Astrocyte (in vitro differentiated cells and primary cell): Measurements from ENCODE around the gene LPIN3. TPM values are rescaled to one million over a fixed set of nuclear protein-coding genes. Genes with fewer than 3 reads are reported as not detected.
A peak's percentile ranks its signal among the peaks of the same experiment; 100 is the strongest.

Experiments used
- DNase-seq: peaks from one replicate; pipeline ENCODE4 v3.0.0-alpha.2; 2010; ENCODE audit warnings: low read depth
- FAIRE-seq: peaks from 2 replicates; lab custom pipeline; 2011; peaks lifted over from hg19 to GRCh38; lab: Jason Lieb, UNC
- H2AFZ ChIP-seq: 2 replicates; pipeline ENCODE4 v1.6.0; 2012; ENCODE audit warnings: low read depth, low read length, inconsistent platforms
- H3K27ac ChIP-seq: 2 replicates; pipeline ENCODE4 v1.5.1; 2011; ENCODE audit warnings: low read depth, low read length, inconsistent platforms
- H3K27me3 ChIP-seq: 2 replicates; pipeline ENCODE4 v1.6.0; 2011; ENCODE audit warnings: low read length, inconsistent platforms; ENCODE audit not compliant: insufficient read depth
- H3K36me3 ChIP-seq: 2 replicates; pipeline ENCODE4 v1.5.1; 2011; ENCODE audit warnings: low read length, inconsistent platforms; ENCODE audit not compliant: insufficient read depth
- H3K4me1 ChIP-seq: 2 replicates; pipeline ENCODE4 v1.5.1; 2011; ENCODE audit warnings: low read length, inconsistent platforms; ENCODE audit not compliant: insufficient read depth
- H3K4me2 ChIP-seq: 2 replicates; pipeline ENCODE4 v1.6.0; 2012; ENCODE audit warnings: low read length, inconsistent platforms
- H3K4me3 ChIP-seq: 2 replicates; pipeline ENCODE4 v1.5.1; 2011; ENCODE audit warnings: low read depth, mild to moderate bottlenecking, low read length, inconsistent platforms; ENCODE audit not compliant: insufficient read depth
- H3K79me2 ChIP-seq: 2 replicates; pipeline ENCODE4 v1.6.0; 2012; ENCODE audit warnings: mild to moderate bottlenecking, low read length, inconsistent platforms; ENCODE audit not compliant: insufficient read depth
- H3K9ac ChIP-seq: 2 replicates; pipeline ENCODE4 v1.6.0; 2012; ENCODE audit warnings: mild to moderate bottlenecking, low read length, inconsistent platforms
- H3K9me3 ChIP-seq: 2 replicates; pipeline ENCODE4 v1.5.1; 2012; ENCODE audit warnings: low read depth, mild to moderate bottlenecking, low read length, inconsistent platforms; ENCODE audit not compliant: insufficient read depth
- H4K20me1 ChIP-seq: 2 replicates; pipeline ENCODE4 v1.6.0; 2012; ENCODE audit warnings: low read length, inconsistent platforms; ENCODE audit not compliant: insufficient read depth
- H3K27ac Mint-ChIP-seq: one replicate; pipeline ENCODE4 v1.8.0; 2021; ENCODE audit warnings: mild to moderate bottlenecking, mixed read lengths; ENCODE audit not compliant: unreplicated experiment
- H3K27me3 Mint-ChIP-seq: one replicate; pipeline ENCODE4 v1.8.0; 2021; ENCODE audit warnings: low read depth, mixed read lengths; ENCODE audit not compliant: unreplicated experiment
- H3K36me3 Mint-ChIP-seq: one replicate; pipeline ENCODE4 v1.8.0; 2021; ENCODE audit warnings: low read depth, mixed read lengths; ENCODE audit not compliant: unreplicated experiment
- H3K4me1 Mint-ChIP-seq: one replicate; pipeline ENCODE4 v1.8.0; 2021; ENCODE audit warnings: low read depth, mixed read lengths; ENCODE audit not compliant: unreplicated experiment
- H3K4me3 Mint-ChIP-seq: one replicate; pipeline ENCODE4 v1.8.0; 2021; ENCODE audit warnings: mild to moderate bottlenecking, moderate library complexity, mixed read lengths; ENCODE audit not compliant: unreplicated experiment
- H3K9me3 Mint-ChIP-seq: one replicate; pipeline ENCODE4 v1.8.0; 2021; ENCODE audit warnings: mild to moderate bottlenecking, mixed read lengths; ENCODE audit not compliant: unreplicated experiment
- CTCF ChIP-seq: IDR thresholded peaks from 2 replicates; pipeline ENCODE4 v1.5.1; 2011; ENCODE audit warnings: low read depth, mild to moderate bottlenecking, inconsistent platforms, low read length, moderate library complexity; ENCODE audit not compliant: insufficient read depth
- EZH2 ChIP-seq: IDR thresholded peaks from 2 replicates; pipeline ENCODE4 v1.6.1; 2012; ENCODE audit warnings: mild to moderate bottlenecking, low read length, inconsistent platforms; ENCODE audit not compliant: insufficient read depth
- total RNA-seq: library from RNA; stranded (reverse); gene quantifications from 2 replicates; pipeline ENCODE4 v1.2.1, GENCODE V29; 2021

LPIN3 gene
- total RNA-seq, 1 donor from 2014 or later: 18.0 TPM

GRCh38 chr20:41307021-41307420 lies 33.6 kb upstream of the LPIN3 start:
- no peaks in the 10 kb centered on the region for H3K27me3 Mint-ChIP-seq
- H4K20me1 ChIP-seq: peaks cover 46% of the 10 kb centered on the region
- no peak overlapping the region for H3K9ac ChIP-seq
- H3K27ac Mint-ChIP-seq: peak overlapping the region; percentile 53
- FAIRE-seq (no peak), DNase-seq (no peak)
- peaks cover 28% of the 10 kb centered on the region for H3K4me1 ChIP-seq
- H3K27me3 ChIP-seq: no peaks in the 10 kb centered on the region
- H3K27ac ChIP-seq: no peak overlapping the region
- no peak overlapping the region for H3K4me2 ChIP-seq
- no peaks in the 10 kb centered on the region for H3K9me3 ChIP-seq
- TF ChIP-seq EZH2 (no peak), CTCF (no peak)
- H3K4me3 Mint-ChIP-seq: no peak overlapping the region
- H2AFZ ChIP-seq: no peak overlapping the region
- H3K36me3 Mint-ChIP-seq: no peaks in the 10 kb centered on the region
- peaks cover under 1% of the 10 kb centered on the region for H3K36me3 ChIP-seq
- H3K9me3 Mint-ChIP-seq: no peaks in the 10 kb centered on the region
- H3K4me3 ChIP-seq: no peak overlapping the region
- peaks cover 31% of the 10 kb centered on the region for H3K4me1 Mint-ChIP-seq
- H3K79me2 ChIP-seq: peaks cover 85% of the 10 kb centered on the region

GRCh38 chr20:41308290-41308711 lies 32.3 kb upstream of the LPIN3 start:
- peaks cover 7% of the 10 kb centered on the region for H3K36me3 ChIP-seq
- Mint-ChIP-seq H3K4me1 (peaks cover 31% of the 10 kb centered on the region), H3K27me3 (no peaks in the 10 kb centered on the region), H3K27ac (no peak overlapping the region), H3K4me3 (no peak overlapping the region), H3K9me3 (no peaks in the 10 kb centered on the region), H3K36me3 (no peaks in the 10 kb centered on the region)
- no peaks in the 10 kb centered on the region for H3K27me3 ChIP-seq
- peak; percentile 90 for DNase-seq
- H3K4me3 ChIP-seq: no peak overlapping the region
- H2AFZ ChIP-seq: no peak overlapping the region
- H3K4me2 ChIP-seq: peak overlapping the region; percentile 29
- peak overlapping the region; percentile 39 for H3K9ac ChIP-seq
- H3K27ac ChIP-seq: peak overlapping the region; percentile 75
- H3K4me1 ChIP-seq: peaks cover 28% of the 10 kb centered on the region
- no peak for FAIRE-seq
- no peak for TF ChIP-seq CTCF
- no peak for TF ChIP-seq EZH2
- H4K20me1 ChIP-seq: peaks cover 39% of the 10 kb centered on the region
- H3K79me2 ChIP-seq: peaks cover 85% of the 10 kb centered on the region
- no peaks in the 10 kb centered on the region for H3K9me3 ChIP-seq

- peaks cover 28% of the 10 kb centered on the region for H3K4me1 ChIP-seq
- no peak for FAIRE-seq
- Mint-ChIP-seq H3K27ac (peak overlapping the region; percentile 34), H3K36me3 (no peaks in the 10 kb centered on the region), H3K4me3 (no peak overlapping the region), H3K9me3 (no peaks in the 10 kb centered on the region), H3K4me1 (peaks cover 31% of the 10 kb centered on the region), H3K27me3 (no peaks in the 10 kb centered on the region)
- DNase-seq: no peak
- no peak overlapping the region for H3K4me3 ChIP-seq
- H3K27ac ChIP-seq: peak overlapping the region; percentile 75
- H3K4me2 ChIP-seq: peak overlapping the region; percentile 65
- no peak overlapping the region for H2AFZ ChIP-seq
- H3K36me3 ChIP-seq: peaks cover 7% of the 10 kb centered on the region
- peaks cover 83% of the 10 kb centered on the region for H3K79me2 ChIP-seq
- no peaks in the 10 kb centered on the region for H3K9me3 ChIP-seq
- peaks cover 33% of the 10 kb centered on the region for H4K20me1 ChIP-seq
- peak overlapping the region; percentile 51 for H3K9ac ChIP-seq
- no peaks in the 10 kb centered on the region for H3K27me3 ChIP-seq
- no peak for TF ChIP-seq CTCF
- no peak for TF ChIP-seq EZH2
Observed at GRCh38 chr20:41308726-41309413, 31.8 kb upstream of the LPIN3 start.
